H1 (cell line): Measurements from ENCODE around the gene APLP1. TPM values are rescaled to one million over a fixed set of nuclear protein-coding genes. Genes with fewer than 3 reads are reported as not detected.
A peak's percentile ranks its signal among the peaks of the same experiment; 100 is the strongest.

Experiments used
- CTCF ChIA-PET: fragments of 300-600 bp; sonication (Branson Sonifier 250); formaldehyde crosslinking; loops from one replicate; lab custom pipeline; 2021; ENCODE audit not compliant: partially characterized antibody; lab: Charles Lee
- POLR2A ChIA-PET: fragments of 300-600 bp; sonication (Branson Sonifier 250); formaldehyde crosslinking; loops from one replicate; lab custom pipeline; 2021; ENCODE audit warnings: inconsistent platforms; ENCODE audit not compliant: partially characterized antibody; lab: Charles Lee
- DNase-seq, 2 experiments: peaks; one replicate each; pipeline versions ENCODE4 v3.0.0 to v3.0.0-alpha.2; 2010 to 2022; ENCODE audit warnings: low spot score in 2 of 2, low read depth in 1 of 2, mixed read lengths in 1 of 2
- FAIRE-seq: peaks from 2 replicates; lab custom pipeline; 2011; peaks lifted over from hg19 to GRCh38; lab: Jason Lieb, UNC
- H2AFZ ChIP-seq: 2 replicates; pipeline ENCODE4 v1.8.1; 2012; ENCODE audit warnings: low read length, inconsistent platforms
- H2AK5ac ChIP-seq: 2 replicates; pipeline ENCODE4 v1.6.1; 2013; ENCODE audit warnings: low read depth, low read length
- H2BK120ac ChIP-seq: replicated peaks from 2 replicates; pipeline ENCODE3; 2013; ENCODE audit warnings: low read depth, low read length, inconsistent platforms
- H2BK12ac ChIP-seq: 2 replicates; pipeline ENCODE4 v1.6.1; 2013; ENCODE audit warnings: low read depth, low read length
- H2BK15ac ChIP-seq: 2 replicates; pipeline ENCODE4 v1.6.1; 2013; ENCODE audit warnings: low read length
- H2BK20ac ChIP-seq: 2 replicates; pipeline ENCODE4 v1.6.1; 2013; ENCODE audit warnings: low read length
- H2BK5ac ChIP-seq: 2 replicates; pipeline ENCODE4 v1.6.1; 2013; ENCODE audit warnings: low read depth, low read length
- H3K14ac ChIP-seq: 2 replicates; pipeline ENCODE4 v1.6.1; 2013; ENCODE audit warnings: inconsistent platforms; ENCODE audit not compliant: insufficient read length
- H3K18ac ChIP-seq: 2 replicates; pipeline ENCODE4 v1.6.1; 2013; ENCODE audit warnings: low read length; ENCODE audit errors: extremely low read depth
- H3K23ac ChIP-seq: 2 replicates; pipeline ENCODE4 v1.6.1; 2013; ENCODE audit warnings: inconsistent platforms; ENCODE audit not compliant: insufficient read length
- H3K23me2 ChIP-seq: 2 replicates; pipeline ENCODE4 v1.6.1; 2013; ENCODE audit warnings: low read depth, low read length
- H3K27ac ChIP-seq: 2 replicates; pipeline ENCODE4 v1.6.1; 2011; ENCODE audit warnings: low read depth, low read length, inconsistent platforms
- H3K27me3 ChIP-seq, 4 experiments: replicated peaks in 1 of 4; 1 replicate in 1 of 4; 2 replicates in 3 of 4; pipeline versions ENCODE4 v1.6.1 to v1.8.1; 2011 to 2013; ENCODE audit warnings: low read length in 3 of 4, mild to moderate bottlenecking in 3 of 4, inconsistent platforms in 2 of 4, mixed read lengths in 2 of 4, moderate library complexity in 1 of 4; ENCODE audit not compliant: control insufficient read depth in 3 of 4, insufficient read depth in 3 of 4; ENCODE audit errors: extremely low read depth in 1 of 4
- H3K36me3 ChIP-seq, 4 experiments: 2 replicates each; pipeline versions ENCODE4 v1.6.1 to v1.8.1; 2011 to 2013; ENCODE audit warnings: mild to moderate bottlenecking in 4 of 4, low read length in 3 of 4, moderate library complexity in 2 of 4, control low read depth in 1 of 4, inconsistent platforms in 1 of 4; ENCODE audit not compliant: insufficient read depth in 4 of 4, control insufficient read depth in 2 of 4
- H3K4ac ChIP-seq: replicated peaks from 2 replicates; pipeline ENCODE3; 2013; ENCODE audit warnings: low read length, low read depth, mixed read lengths, inconsistent platforms; ENCODE audit not compliant: insufficient read length
- H3K4me1 ChIP-seq, 4 experiments: replicated peaks in 1 of 4; 1 replicate in 1 of 4; 2 replicates in 3 of 4; pipeline versions ENCODE4 v1.6.1 to v1.8.1; 2011 to 2013; ENCODE audit warnings: low read length in 3 of 4, inconsistent platforms in 2 of 4, mixed read lengths in 1 of 4; ENCODE audit not compliant: insufficient read depth in 4 of 4, control insufficient read depth in 3 of 4
- H3K4me2 ChIP-seq, 2 experiments: 2 replicates each; pipeline versions ENCODE4 v1.6.1 to v1.8.1; 2011 to 2013; ENCODE audit warnings: low read depth in 2 of 2, low read length in 2 of 2, control low read depth in 1 of 2, inconsistent platforms in 1 of 2, mild to moderate bottlenecking in 1 of 2; ENCODE audit not compliant: insufficient read depth in 1 of 2
- H3K4me3 ChIP-seq, 4 experiments: fragments of 200-600, 300-600 bp in 1 of 4; sonication (generic), shearing (Covaris generic), sonication (Bioruptor Twin) in 1 of 4; 2 replicates each; pipeline versions ENCODE4 v1.5.1 to v1.8.1; 2011 to 2016; ENCODE audit warnings: low read length in 4 of 4, low read depth in 3 of 4, control low read depth in 2 of 4, inconsistent platforms in 2 of 4, mild to moderate bottlenecking in 2 of 4, mixed read lengths in 1 of 4, moderate library complexity in 1 of 4; ENCODE audit not compliant: insufficient read depth in 2 of 4; ENCODE audit errors: extremely low read depth in 1 of 4
- H3K56ac ChIP-seq: replicated peaks from 2 replicates; pipeline ENCODE3; 2013; ENCODE audit warnings: low read depth, mild to moderate bottlenecking, mixed read lengths, low read length, inconsistent platforms; ENCODE audit not compliant: insufficient read length
- H3K79me1 ChIP-seq: 2 replicates; pipeline ENCODE4 v1.6.1; 2013; ENCODE audit warnings: low read depth, low read length, control low read depth
- H3K79me2 ChIP-seq, 2 experiments: 2 replicates each; pipeline versions ENCODE4 v1.6.1 to v1.8.1; 2012 to 2013; ENCODE audit warnings: low read length in 2 of 2, mild to moderate bottlenecking in 2 of 2, inconsistent platforms in 1 of 2; ENCODE audit not compliant: insufficient read depth in 2 of 2, control insufficient read depth in 1 of 2
- H3K9ac ChIP-seq, 4 experiments: replicated peaks in 1 of 4; 1 replicate in 1 of 4; 2 replicates in 3 of 4; pipeline versions ENCODE4 v1.6.1 to v1.8.1; 2011 to 2013; ENCODE audit warnings: low read depth in 3 of 4, low read length in 3 of 4, control low read depth in 2 of 4, mild to moderate bottlenecking in 2 of 4, moderate library complexity in 2 of 4, inconsistent platforms in 1 of 4; ENCODE audit errors: extremely low read depth in 1 of 4
- H3K9me3 ChIP-seq, 2 experiments: 2 replicates each; pipeline versions ENCODE4 v1.6.1 to v1.8.1; 2012 to 2013; ENCODE audit warnings: mild to moderate bottlenecking in 2 of 2, moderate library complexity in 2 of 2, control low read depth in 1 of 2, inconsistent platforms in 1 of 2, low read depth in 1 of 2, low read length in 1 of 2, mixed read lengths in 1 of 2; ENCODE audit not compliant: insufficient read depth in 2 of 2
- H4K20me1 ChIP-seq, 2 experiments: replicated peaks in 1 of 2; 2 replicates each; pipeline versions ENCODE3 to v1.8.1; 2011 to 2013; ENCODE audit warnings: inconsistent platforms in 2 of 2, low read length in 2 of 2, mild to moderate bottlenecking in 1 of 2; ENCODE audit not compliant: insufficient read depth in 2 of 2, control insufficient read depth in 1 of 2
- H4K5ac ChIP-seq: 2 replicates; pipeline ENCODE4 v1.6.1; 2013; ENCODE audit warnings: low read length, low read depth, mixed read lengths, inconsistent platforms; ENCODE audit not compliant: insufficient read length
- H4K8ac ChIP-seq: 2 replicates; pipeline ENCODE4 v1.8.0; 2013; ENCODE audit warnings: mild to moderate bottlenecking, moderate library complexity, low read length, inconsistent platforms; ENCODE audit not compliant: insufficient read depth; ENCODE audit errors: extremely low read depth
- H4K91ac ChIP-seq: replicated peaks from 2 replicates; pipeline ENCODE3; 2013; ENCODE audit warnings: low read length, mixed read lengths, inconsistent platforms; ENCODE audit not compliant: insufficient read length
- CREB1 ChIP-seq: IDR thresholded peaks from 2 replicates; pipeline ENCODE4 v1.6.1; 2012; ENCODE audit warnings: inconsistent platforms
- CTBP2 ChIP-seq: IDR thresholded peaks from 2 replicates; pipeline ENCODE4 v1.7.0; 2011; ENCODE audit warnings: borderline replicate concordance, mild to moderate bottlenecking, moderate library complexity, mixed read lengths, low read length; ENCODE audit not compliant: insufficient read depth, insufficient read length
- CTCF ChIP-seq, 3 experiments: IDR thresholded peaks; 1 replicate in 2 of 3; 2 replicates in 1 of 3; pipeline versions ENCODE4 v1.5.1 to v1.6.1; 2011; ENCODE audit warnings: low read length in 3 of 3, mild to moderate bottlenecking in 3 of 3, inconsistent platforms in 2 of 3, low read depth in 1 of 3, moderate library complexity in 1 of 3; ENCODE audit not compliant: insufficient read depth in 1 of 3; ENCODE audit errors: control extremely low read depth in 1 of 3
- HDAC2 ChIP-seq, 2 experiments: fragments of 300-600 bp in 1 of 2; sonication (generic) in 1 of 2; IDR thresholded peaks; 2 replicates each; pipeline ENCODE4 v1.6.1; 2011 to 2012; ENCODE audit warnings: low read depth in 2 of 2, low read length in 2 of 2, mild to moderate bottlenecking in 2 of 2, moderate library complexity in 2 of 2, borderline replicate concordance in 1 of 2, inconsistent platforms in 1 of 2
- KDM4A ChIP-seq: IDR thresholded peaks from one replicate; pipeline ENCODE4 v1.7.1; 2012; ENCODE audit warnings: low read depth, mild to moderate bottlenecking, moderate library complexity, low read length, inconsistent platforms; ENCODE audit not compliant: severe bottlenecking
- KDM5A ChIP-seq: fragments of 200-600 bp; IDR thresholded peaks from 2 replicates; pipeline ENCODE4 v1.7.1; 2012; ENCODE audit warnings: mild to moderate bottlenecking, low read length, inconsistent platforms, mixed read lengths
- SP1 ChIP-seq: IDR thresholded peaks from 2 replicates; pipeline ENCODE4 v1.6.1; 2011; ENCODE audit warnings: low read depth, low read length
- SRF ChIP-seq: IDR thresholded peaks from 2 replicates; pipeline ENCODE4 v1.6.1; 2011; ENCODE audit warnings: mild to moderate bottlenecking, low read depth, low read length, moderate library complexity
- TAF1 ChIP-seq: IDR thresholded peaks from 2 replicates; pipeline ENCODE4 v1.6.1; 2011; ENCODE audit warnings: mild to moderate bottlenecking, low read depth, low read length
- WGBS, 2 experiments: shearing (Covaris generic) in 1 of 2; methylation state at CpG; one replicate each; pipeline versions ENCODE4 v1.1.6 to v1.1.7; 2013 to 2015; ENCODE audit warnings: low lambda C conversion rate in 2 of 2, mixed read lengths in 2 of 2, inconsistent platforms in 1 of 2, low coverage in 1 of 2, missing lambda C conversion rate in 1 of 2; ENCODE audit not compliant: insufficient replicate concordance in 2 of 2, insufficient coverage in 1 of 2, insufficient read length in 1 of 2; ENCODE audit errors: extremely low coverage in 1 of 2, missing lambda C conversion rate in 1 of 2; 5-methylcytosine and 5-hydroxymethylcytosine counted together
- polyA plus RNA-seq, 7 experiments: library from polyadenylated mRNA; depleted of rRNA in 3 of 7; stranded (reverse) in 5 of 7; unstranded in 2 of 7; fragments of >200 nt in 5 of 7; fragments of 200-250 nt in 2 of 7; gene quantifications; 1 replicate in 5 of 7; 2 replicates in 1 of 7; 4 replicates in 1 of 7; pipeline versions ENCODE4 v1.2.1 to v1.2.3, GENCODE V29; 2011 to 2013; ENCODE audit warnings: missing spikeins in 2 of 7, mixed read lengths in 2 of 7
- total RNA-seq: library from RNA; stranded (reverse); fragmentation: NEBNext Ultra II Directional; extraction: Animal tissue kit (Norgen Biotek cat#: 25700); gene quantifications from 2 replicates; pipeline ENCODE4 v1.2.1, GENCODE V29; 2021

APLP1 gene
- total and polyA plus RNA-seq, 2 of the 8 experiments (the other 6 are each of a cell fraction or from before 2014, with no cell fraction given), result 19.9 to 22.0 TPM

GRCh38 chr19:35879068-35879467 lies 10.7 kb downstream of the APLP1 start:
- H2BK15ac ChIP-seq, result no peak overlapping the region
- no peak overlapping the region for H2BK5ac ChIP-seq
- H3K27ac ChIP-seq, result no peak overlapping the region
- H4K8ac ChIP-seq, result no peak overlapping the region; the same call in 1 of the 2 replicates
- POLR2A ChIA-PET, result interaction anchor here (1.6 kb wide), 1 partner anchor 22 kb away, joined by 6 read pairs; the partner anchor contains the start of gene NFKBID
- H3K36me3 ChIP-seq, result no peaks in the 10 kb centered on the region; a peak in 1 of 8 replicates
- TF ChIP-seq SP1 (no peak), CTCF (IDR thresholded peaks at IDR 0.05; ENCODE audit: control extremely low read depth in 1 of 3, insufficient read depth in 1 of 3, low read depth in 1 of 3, low read length in 3 of 3) (no peak), SRF (no peak), HDAC2 (IDR thresholded peaks at IDR 0.05; ENCODE audit: borderline replicate concordance in 1 of 2, low read depth in 2 of 2, low read length in 2 of 2) (no peak), TAF1 (no peak), KDM4A (no peak), KDM5A (no peak), CTBP2 (no peak), CREB1 (no peak)
- peaks cover 0 to 6% (median 1%) of the 10 kb centered on the region in 4 experiments; a peak in 3 of 7 replicates for H3K4me1 ChIP-seq
- H4K5ac ChIP-seq, result no peak overlapping the region
- H3K4me2 ChIP-seq, result peak overlapping the region; percentile 1 to 41; a peak in 1 of 4 replicates
- H4K20me1 ChIP-seq, result no peaks in the 10 kb centered on the region
- H2AK5ac ChIP-seq, result no peak overlapping the region
- H3K27me3 ChIP-seq, result 0 out of 7 replicates have a peak, but pooled peaks cover 0 to 5% (median 1%) of the 10 kb centered on the region in 4 experiments
- H4K91ac ChIP-seq, result no peak overlapping the region
- no peak overlapping the region for H3K56ac ChIP-seq
- H3K79me2 ChIP-seq, result no peaks in the 10 kb centered on the region
- WGBS, 2 experiments, result 64% methylated on average over 16 of the region's 23 CpGs; no CpG with 5 or more reads in 1 of the 2 experiments
- H2BK20ac ChIP-seq, result no peak overlapping the region
- no peaks in the 10 kb centered on the region for H3K9me3 ChIP-seq
- H3K23me2 ChIP-seq, result no peaks in the 10 kb centered on the region
- CTCF ChIA-PET, result interaction anchor here (0.9 to 1.5 kb wide), 5 partner anchors 9 to 79 kb away, joined by 3 to 4 read pairs (median 3); no protein-coding TSS in a partner anchor
- no peak overlapping the region for H3K18ac ChIP-seq
- no peak overlapping the region for H3K23ac ChIP-seq
- H3K79me1 ChIP-seq, result no peaks in the 10 kb centered on the region
- H3K14ac ChIP-seq, result no peak overlapping the region
- no peak overlapping the region for H2BK120ac ChIP-seq
- FAIRE-seq (no peak), DNase-seq (no peak)
- peak overlapping the region in 1 of 4 experiments; percentile 30; a peak in 2 of 8 replicates for H3K4me3 ChIP-seq
- H3K9ac ChIP-seq, result no peak overlapping the region
- H2BK12ac ChIP-seq, result no peak overlapping the region
- no peak overlapping the region for H3K4ac ChIP-seq
- H2AFZ ChIP-seq, result no peak overlapping the region
